ENCODE data around the gene TRIM62.

The TRIM62 gene

GRCh38 chr1:33148615-33149014, 33.2 kb downstream of the TRIM62 start:
- TF ChIP-seq SNAI2 (CRISPR knock-in tag; IDR thresholded peaks at IDR 0.05) (no peak), ZNF565 (CRISPR knock-in tag; conservative IDR thresholded peaks at IDR 0.05; ENCODE audit: low read depth) (no peak), ZFP30 (CRISPR knock-in tag; IDR thresholded peaks at IDR 0.05) (no peak), GLIS3 (CRISPR knock-in tag; IDR thresholded peaks at IDR 0.05) (no peak), ESRRG (CRISPR knock-in tag; IDR thresholded peaks at IDR 0.05) (no peak), ZC3H10 (CRISPR knock-in tag; IDR thresholded peaks at IDR 0.05) (no peak), ZNF70 (CRISPR knock-in tag; IDR thresholded peaks at IDR 0.05) (no peak), CSDC2 (CRISPR knock-in tag; IDR thresholded peaks at IDR 0.05) (no peak), TOX (CRISPR knock-in tag; IDR thresholded peaks at IDR 0.05; ENCODE audit: borderline replicate concordance) (no peak)
- TF ChIP-seq, protein P1, sequence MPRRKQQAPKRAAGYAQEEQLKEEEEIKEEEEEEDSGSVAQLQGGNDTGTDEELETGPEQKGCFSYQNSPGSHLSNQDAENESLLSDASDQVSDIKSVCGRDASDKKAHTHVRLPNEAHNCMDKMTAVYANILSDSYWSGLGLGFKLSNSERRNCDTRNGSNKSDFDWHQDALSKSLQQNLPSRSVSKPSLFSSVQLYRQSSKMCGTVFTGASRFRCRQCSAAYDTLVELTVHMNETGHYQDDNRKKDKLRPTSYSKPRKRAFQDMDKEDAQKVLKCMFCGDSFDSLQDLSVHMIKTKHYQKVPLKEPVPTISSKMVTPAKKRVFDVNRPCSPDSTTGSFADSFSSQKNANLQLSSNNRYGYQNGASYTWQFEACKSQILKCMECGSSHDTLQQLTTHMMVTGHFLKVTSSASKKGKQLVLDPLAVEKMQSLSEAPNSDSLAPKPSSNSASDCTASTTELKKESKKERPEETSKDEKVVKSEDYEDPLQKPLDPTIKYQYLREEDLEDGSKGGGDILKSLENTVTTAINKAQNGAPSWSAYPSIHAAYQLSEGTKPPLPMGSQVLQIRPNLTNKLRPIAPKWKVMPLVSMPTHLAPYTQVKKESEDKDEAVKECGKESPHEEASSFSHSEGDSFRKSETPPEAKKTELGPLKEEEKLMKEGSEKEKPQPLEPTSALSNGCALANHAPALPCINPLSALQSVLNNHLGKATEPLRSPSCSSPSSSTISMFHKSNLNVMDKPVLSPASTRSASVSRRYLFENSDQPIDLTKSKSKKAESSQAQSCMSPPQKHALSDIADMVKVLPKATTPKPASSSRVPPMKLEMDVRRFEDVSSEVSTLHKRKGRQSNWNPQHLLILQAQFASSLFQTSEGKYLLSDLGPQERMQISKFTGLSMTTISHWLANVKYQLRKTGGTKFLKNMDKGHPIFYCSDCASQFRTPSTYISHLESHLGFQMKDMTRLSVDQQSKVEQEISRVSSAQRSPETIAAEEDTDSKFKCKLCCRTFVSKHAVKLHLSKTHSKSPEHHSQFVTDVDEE (CRISPR knock-in tag; IDR thresholded peaks at IDR 0.05), result no peak
- ATAC-seq, result no peak

DNA sequence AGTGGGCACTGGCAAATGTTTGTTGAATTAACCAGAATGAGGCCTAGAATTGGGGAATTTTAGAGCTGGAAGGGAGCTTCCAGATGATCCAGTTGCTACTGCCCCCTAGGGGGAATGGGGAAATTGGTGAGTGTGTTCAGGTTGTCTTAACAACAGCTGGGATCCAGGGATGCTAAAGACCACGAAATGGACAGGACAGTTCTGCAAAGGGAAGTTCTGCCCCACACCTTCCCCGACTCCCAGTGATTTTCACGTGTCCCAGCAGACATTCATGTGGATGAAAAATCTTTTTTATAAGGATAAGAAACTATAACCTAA, 33.9 kb downstream of the TRIM62 start:
- peak; percentile 50; the same call in 2 of the 3 replicates for ATAC-seq
- TF ChIP-seq ZFP30 (CRISPR knock-in tag; IDR thresholded peaks at IDR 0.05) (no peak), POU6F1 (CRISPR knock-in tag; IDR thresholded peaks at IDR 0.05; ENCODE audit: borderline replicate concordance, low read depth) (no peak), SNAI2 (CRISPR knock-in tag; IDR thresholded peaks at IDR 0.05) (no peak), PPARA (CRISPR knock-in tag; IDR thresholded peaks at IDR 0.05; ENCODE audit: borderline replicate concordance) (no peak), OSR1 (CRISPR knock-in tag; IDR thresholded peaks at IDR 0.05) (no peak), ARNTL (CRISPR knock-in tag; IDR thresholded peaks at IDR 0.05; ENCODE audit: borderline replicate concordance, low read depth) (no peak), CREB5 (CRISPR knock-in tag; IDR thresholded peaks at IDR 0.05; ENCODE audit: low read depth) (no peak), TOX (CRISPR knock-in tag; IDR thresholded peaks at IDR 0.05; ENCODE audit: borderline replicate concordance) (no peak), RARB (CRISPR knock-in tag; IDR thresholded peaks at IDR 0.05) (no peak)

DNA sequence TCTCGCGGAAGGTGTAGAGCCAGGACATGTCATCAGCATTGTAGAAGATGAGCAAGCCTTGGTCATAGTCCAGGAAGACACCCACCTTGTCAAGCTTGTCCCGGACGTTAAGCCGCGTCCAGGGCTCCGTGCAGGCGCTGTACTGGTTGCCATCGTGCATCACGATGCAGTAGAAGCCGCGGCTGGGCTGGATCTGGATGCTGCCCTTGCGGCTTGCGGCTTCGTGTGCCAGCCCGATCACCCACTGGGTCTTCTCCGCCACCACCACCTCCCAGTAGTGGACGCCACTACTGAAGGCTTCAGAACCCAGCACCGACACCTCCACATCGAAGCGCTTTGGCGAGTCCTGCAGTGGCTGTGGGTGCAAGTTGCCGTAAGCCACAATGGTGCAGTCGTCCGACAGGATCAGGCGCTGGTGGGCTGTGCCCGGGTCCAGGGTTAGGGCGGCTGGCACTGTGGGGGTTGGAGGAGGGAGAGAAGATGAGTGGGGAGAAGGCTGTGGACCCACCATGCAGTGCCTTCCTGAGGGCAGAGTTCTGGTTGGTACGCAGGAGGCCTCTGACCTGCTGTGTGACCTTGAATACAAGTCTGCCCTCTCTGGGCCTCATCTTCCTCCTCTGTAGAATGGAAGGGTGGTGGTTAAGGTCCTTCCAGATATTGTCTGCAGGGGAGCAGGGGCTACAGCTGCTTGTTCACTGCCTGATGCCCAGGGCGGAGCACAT, 34.4 kb downstream of the TRIM62 start:
- no peak for ATAC-seq
- no peak for TF ChIP-seq ZC3H10 (CRISPR knock-in tag; IDR thresholded peaks at IDR 0.05)
- no peak for TF ChIP-seq ZNF70 (CRISPR knock-in tag; IDR thresholded peaks at IDR 0.05)
- TF ChIP-seq, protein P2, sequence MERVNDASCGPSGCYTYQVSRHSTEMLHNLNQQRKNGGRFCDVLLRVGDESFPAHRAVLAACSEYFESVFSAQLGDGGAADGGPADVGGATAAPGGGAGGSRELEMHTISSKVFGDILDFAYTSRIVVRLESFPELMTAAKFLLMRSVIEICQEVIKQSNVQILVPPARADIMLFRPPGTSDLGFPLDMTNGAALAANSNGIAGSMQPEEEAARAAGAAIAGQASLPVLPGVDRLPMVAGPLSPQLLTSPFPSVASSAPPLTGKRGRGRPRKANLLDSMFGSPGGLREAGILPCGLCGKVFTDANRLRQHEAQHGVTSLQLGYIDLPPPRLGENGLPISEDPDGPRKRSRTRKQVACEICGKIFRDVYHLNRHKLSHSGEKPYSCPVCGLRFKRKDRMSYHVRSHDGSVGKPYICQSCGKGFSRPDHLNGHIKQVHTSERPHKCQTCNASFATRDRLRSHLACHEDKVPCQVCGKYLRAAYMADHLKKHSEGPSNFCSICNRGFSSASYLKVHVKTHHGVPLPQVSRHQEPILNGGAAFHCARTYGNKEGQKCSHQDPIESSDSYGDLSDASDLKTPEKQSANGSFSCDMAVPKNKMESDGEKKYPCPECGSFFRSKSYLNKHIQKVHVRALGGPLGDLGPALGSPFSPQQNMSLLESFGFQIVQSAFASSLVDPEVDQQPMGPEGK (CRISPR knock-in tag; IDR thresholded peaks at IDR 0.05; ENCODE audit: borderline replicate concordance), result no peak
- no peak for TF ChIP-seq SNAI2 (CRISPR knock-in tag; IDR thresholded peaks at IDR 0.05)
- TF ChIP-seq CSDC2 (CRISPR knock-in tag; IDR thresholded peaks at IDR 0.05), result no peak
- TF ChIP-seq CREB5 (CRISPR knock-in tag; IDR thresholded peaks at IDR 0.05; ENCODE audit: low read depth), result no peak
- TF ChIP-seq BACH2 (CRISPR knock-in tag; IDR thresholded peaks at IDR 0.05; ENCODE audit: borderline replicate concordance), result no peak
- TF ChIP-seq, protein P1 (CRISPR knock-in tag; IDR thresholded peaks at IDR 0.05), result no peak
- no peak for TF ChIP-seq PPARA (CRISPR knock-in tag; IDR thresholded peaks at IDR 0.05; ENCODE audit: borderline replicate concordance)
- TF ChIP-seq ZNF565 (CRISPR knock-in tag; conservative IDR thresholded peaks at IDR 0.05; ENCODE audit: low read depth), result no peak
- TF ChIP-seq ESRRG (CRISPR knock-in tag; IDR thresholded peaks at IDR 0.05), result no peak
- TF ChIP-seq ZNF8 (CRISPR knock-in tag; IDR thresholded peaks at IDR 0.05), result no peak
- TF ChIP-seq TOX (CRISPR knock-in tag; IDR thresholded peaks at IDR 0.05; ENCODE audit: borderline replicate concordance), result no peak
- no peak for TF ChIP-seq ISL1 (CRISPR knock-in tag; IDR thresholded peaks at IDR 0.05)
- TF ChIP-seq ARNTL (CRISPR knock-in tag; IDR thresholded peaks at IDR 0.05; ENCODE audit: borderline replicate concordance, low read depth), result no peak
- no peak for TF ChIP-seq ZFP30 (CRISPR knock-in tag; IDR thresholded peaks at IDR 0.05)
- TF ChIP-seq POU6F1 (CRISPR knock-in tag; IDR thresholded peaks at IDR 0.05; ENCODE audit: borderline replicate concordance, low read depth), result no peak
